ENCODE data around the gene TAS2R38.

The TAS2R38 gene

DNA sequence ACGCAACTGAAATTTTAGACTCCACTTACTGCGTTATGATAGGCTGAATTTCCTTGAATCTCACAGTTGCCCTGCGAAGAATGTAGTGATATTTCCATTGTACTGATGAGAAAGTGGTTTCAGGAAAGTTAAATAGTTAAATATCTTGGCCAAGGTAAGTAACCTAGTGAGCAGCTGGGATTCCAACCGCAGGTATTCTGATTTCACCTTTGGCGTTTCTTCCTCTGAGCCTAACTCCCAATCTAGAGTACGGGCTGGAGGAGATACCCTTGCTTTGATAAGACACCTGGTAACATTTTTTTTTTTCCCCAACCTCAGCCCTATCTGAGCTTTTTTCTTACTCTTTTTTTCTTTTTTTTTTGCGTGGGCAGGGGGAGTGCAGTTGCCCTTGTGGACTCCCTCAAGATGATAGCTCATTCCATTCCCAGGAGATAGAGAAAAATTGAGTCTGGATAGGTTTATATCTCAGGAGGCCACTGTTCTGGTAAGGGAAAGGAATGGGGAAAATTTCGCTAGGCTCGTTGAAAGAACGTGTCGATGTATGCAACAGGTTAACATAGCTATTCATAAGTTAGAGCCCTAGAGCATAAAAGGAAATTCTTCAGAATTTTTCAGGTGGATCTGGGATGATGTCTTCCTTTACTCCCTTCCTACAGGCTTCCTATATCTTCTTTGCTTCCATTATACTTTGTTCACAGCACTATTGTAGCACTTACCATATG lies 3.1 kb upstream of the TAS2R38 start:
- DNase-seq = no peak

DNA sequence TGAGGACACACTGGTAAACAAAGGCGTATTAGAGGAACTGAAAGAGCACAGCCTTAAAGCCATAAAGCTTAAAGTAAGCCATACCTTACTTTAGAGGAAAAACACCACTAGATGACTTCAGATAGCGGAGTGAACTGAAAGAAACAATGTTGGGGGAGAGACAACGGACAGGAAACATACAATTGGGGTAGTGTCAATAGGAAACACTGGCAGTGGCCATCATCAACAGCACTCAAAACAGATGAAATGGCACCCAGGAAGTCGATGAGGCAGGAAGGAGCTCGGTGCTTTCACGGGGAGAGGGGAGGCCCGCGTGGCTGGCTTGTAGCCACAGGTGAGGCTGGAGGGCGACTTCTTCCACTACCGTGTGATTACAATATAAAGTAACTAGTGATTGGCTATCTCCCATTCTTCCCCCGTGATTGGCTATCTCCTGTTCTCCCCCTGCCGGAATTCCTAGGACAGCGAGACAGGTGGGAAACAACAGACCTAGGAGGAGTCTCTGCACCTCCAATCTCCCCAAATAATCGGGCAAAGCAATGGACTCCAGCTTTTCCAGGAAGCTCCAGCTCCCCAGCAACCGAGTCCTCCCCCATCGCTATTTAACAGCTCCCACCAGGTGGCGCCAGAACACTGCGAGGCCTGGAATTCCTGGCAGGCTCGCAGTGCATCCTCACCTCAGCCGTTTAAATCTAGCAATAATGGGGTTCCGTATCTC lies 2.4 kb upstream of the TAS2R38 start:
- DNase-seq = peak in 53 of 56 donors; percentile 1 to 79 (median 34)

DNA sequence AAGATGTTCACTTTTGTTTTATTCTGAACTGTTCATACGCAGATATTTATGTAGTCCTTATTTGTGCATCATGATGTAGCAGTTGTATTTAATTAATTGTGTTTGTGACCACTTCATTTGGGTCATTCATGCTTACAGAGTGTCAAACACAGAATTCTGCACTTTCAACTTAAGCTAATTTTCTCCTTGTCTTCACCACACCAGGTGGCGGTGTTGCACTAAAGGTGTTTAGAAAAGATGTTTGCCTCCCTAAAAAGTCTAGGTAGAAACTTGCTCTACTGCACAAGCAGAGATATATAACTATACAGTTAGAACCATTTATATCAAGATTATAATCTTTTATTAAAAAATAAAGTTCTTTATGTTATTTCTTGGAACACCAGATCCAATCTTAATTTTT lies 1.3 kb upstream of the TAS2R38 start:
- DNase-seq = no peak

DNA sequence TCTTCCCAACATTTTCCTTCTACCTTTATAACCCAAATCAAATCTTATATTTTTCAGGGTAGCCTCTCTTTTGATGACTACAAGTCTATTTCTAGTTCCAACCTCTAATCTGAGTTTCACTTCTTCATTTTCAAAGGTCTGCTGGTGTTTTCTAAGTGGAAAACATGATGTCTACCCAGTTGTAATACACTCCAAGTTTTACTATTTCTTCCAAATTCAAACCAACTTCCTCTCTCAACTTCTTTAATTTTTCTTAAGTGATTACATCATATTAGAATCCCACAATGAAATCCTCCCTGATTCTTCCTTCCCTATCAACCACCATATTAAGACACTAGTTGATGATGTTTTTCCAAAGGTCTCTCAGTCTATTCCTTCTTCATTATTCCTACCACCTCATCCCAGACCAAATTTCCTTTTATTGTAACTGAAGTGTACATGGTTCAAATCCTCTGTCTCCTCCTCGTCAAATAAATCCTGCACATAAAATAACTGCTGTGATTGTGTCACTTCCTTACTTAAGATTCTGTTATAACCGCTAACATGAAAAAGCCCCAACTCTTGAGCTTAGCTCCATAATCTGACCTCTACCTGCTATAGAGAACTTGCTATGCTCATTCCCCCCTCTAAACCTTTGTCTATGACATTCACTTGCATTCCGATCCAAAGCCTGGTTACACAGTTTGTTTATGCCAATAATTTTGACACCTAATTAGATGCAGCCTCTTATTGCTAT lies 12.7 kb downstream of the TAS2R38 start:
- no peak for DNase-seq

DNA sequence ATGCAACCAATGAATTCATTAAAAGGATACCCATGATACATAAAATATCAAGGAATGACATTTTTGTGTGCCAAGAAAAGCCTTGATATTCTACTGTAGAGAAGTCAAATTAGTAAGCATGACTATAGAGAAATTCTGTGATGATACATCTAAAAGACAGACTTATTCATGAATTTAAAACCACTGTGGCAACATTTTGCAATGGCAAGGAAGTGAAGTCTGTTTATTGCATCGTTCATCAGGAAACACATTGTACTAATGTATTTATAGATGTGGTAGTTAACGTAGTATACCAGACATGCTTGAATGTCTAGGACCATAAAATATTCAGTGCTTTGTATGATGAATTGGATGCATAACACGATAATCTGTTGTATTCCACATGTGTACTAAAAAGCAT lies 17.5 kb downstream of the TAS2R38 start:
- no peak for DNase-seq

DNA sequence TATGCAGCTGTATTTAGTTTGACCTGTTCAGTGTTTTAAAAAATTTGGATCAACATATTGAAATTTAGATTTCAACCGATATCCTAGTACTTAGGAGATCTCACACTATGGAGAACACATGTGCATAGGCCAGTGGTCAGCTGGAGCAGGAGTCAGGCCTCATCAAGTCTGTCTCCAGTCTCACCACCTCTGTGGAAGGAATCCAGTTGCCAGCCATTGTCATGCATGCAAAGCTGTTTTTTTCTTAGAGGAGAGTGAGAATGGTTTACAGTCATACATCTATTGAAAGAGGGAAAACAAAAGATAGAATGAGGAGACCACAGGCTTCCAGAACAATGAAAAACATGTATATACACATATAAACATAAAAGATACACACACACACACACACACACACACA lies 19.2 kb downstream of the TAS2R38 start:
- no peak for DNase-seq

DNA sequence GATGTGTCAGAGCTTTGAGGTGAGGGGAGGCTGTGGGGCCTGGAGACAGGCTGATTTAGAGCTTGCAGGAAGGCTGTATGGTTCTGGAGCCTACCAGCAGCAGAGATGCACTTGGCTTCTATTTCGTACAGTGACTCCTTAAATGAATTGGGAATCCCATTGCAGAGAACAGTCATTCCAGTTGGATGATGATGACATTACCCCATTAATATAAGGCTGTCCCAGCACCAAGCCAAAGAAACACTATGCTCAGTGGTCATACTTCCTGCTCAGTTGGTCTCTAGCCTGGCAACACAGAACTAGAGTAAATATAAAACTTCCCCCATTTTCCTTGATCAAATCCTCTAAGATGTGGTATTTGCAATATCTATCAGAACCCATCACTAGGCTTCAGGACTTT lies 21.1 kb downstream of the TAS2R38 start:
- no peak for DNase-seq

DNA sequence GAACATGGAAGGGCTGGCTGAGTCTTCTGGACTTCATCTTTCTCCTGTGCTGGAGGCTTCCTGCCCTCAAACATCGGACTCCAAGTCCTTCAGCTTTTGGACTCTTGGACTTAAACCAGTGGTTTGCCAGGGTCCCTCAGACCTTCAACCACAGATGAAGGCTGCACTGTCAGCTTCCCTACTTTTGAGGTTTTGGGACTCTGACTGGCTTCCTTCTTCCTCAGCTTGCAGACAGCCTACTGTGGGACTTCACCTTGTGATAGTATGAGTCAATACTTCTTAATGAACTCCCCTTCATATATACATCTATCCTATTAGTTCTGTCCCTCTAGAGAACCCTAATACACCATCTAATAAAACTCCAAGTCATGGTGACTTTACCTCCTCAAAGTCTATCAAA lies 22.8 kb downstream of the TAS2R38 start:
- DNase-seq = no peak

DNA sequence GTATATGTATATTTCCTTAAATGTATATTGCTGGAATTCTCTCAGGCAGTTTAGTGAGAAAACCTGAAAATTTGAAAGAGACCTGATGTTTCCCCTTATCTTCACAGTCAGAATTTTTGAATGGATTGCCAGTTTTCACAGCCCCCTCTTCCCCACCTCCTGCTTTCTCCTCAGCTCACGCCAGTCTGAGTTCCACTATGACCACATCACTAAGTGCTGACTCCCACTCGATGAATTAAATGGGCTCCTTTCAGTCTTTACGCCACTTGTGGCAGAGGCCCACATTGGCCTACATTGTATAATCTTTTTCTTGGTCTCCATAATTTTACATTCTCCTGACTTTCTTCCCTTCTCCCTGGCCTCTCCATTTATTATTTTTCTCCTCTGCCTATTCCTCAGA lies 23.7 kb downstream of the TAS2R38 start:
- no peak for DNase-seq

DNA sequence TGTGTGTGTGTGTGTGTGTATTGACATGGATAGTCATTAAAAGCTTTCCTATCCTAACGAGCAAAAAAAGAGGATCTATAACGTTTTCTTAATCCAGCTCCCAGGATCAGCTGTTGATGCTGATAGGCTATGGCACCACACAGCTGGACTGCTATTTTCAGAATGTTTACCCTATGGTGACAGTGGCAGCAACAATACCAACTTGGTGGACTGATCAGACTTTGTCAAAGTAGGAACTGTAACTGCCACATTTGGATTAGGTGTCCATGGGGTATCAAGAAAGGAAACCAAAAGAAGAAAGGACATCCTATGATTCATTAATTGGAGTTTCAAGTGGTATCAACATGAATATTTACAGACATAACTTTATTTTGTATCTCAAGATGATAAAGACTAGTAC lies 24.1 kb downstream of the TAS2R38 start:
- no peak for DNase-seq

DNA sequence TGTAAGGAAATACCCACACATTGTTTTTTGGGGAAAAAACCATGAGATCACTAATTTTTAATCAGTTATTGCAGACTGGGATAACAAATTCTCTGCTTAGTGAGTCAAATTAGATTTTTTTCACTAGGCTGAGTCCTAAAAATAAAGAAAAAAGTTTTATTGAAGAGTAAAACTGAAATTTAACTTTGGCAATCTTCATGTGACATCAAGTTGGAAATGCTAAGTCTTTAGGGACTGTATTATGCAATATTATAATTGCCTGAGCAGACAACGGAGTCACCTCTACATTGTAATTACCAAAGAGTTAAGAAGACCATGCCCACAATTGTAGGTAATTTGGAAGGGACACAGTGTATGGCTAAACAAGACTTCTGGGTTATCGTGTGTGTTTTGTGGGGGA lies 24.6 kb downstream of the TAS2R38 start:
- no peak for DNase-seq

DNA sequence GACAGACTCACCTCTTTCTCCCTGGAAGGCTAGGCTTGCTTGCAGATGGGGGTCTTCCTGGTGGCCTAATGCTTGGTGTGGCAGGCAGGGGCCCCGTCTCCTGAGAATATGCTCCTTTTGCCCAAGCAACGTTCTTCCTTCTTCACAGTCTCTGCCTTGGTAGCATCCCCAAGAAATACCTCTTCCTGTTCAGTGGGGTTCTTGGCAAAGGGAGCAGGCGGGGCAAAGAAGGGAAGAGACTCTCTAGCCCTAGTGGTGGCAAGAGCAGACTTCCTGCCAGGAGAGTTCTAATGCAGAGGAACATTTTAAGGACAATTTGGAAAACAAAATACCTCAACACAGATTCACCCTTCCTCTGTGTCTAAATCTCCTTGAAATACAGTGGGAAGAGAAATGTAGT lies 26.8 kb downstream of the TAS2R38 start, which contains the start of gene CLEC5A:
Gene CLEC5A, minus strand, starts transcription at position 179 of the 400 bp plus-strand sequence. CDS start 682 bp downstream, outside the sequence.
- DNase-seq = no peak

DNA sequence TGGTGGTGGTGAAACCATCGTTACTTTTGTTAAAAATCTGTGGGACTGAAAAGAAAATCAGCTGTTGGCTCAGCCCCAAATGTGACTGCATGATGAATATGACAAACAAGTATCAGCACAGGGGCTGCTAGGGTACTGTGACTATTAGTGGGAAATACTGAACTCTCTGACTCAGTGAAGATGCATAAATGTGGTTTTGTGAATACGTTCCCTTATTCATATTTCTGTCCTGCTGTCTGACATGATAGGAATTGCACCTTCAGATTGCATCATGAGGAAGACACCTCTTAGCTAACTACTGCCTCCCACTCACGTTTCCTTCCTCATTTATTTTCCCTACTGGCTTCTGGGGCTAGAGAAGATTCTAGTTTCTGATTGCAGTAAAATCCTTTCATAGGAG lies 28.2 kb downstream of the TAS2R38 start:
- DNase-seq = no peak

DNA sequence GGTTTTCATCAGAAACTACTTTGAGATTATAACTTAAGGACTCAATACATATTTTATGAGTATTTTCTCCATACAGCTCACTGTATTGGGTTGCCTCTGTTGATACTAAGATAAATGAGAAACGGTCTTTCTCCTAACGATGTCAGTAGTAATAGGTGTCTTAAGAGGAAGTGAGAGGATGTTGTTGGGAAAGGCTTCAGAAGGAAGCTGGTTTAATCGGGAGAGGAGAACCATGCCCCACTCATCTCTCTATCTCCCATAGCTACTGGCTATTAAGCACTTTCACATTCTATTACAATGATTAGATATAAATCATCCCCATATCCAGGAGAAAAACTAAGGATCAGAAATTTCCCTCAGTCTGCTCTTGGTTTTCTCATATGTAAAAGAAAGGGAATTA lies 28.8 kb downstream of the TAS2R38 start:
- no peak for DNase-seq

DNA sequence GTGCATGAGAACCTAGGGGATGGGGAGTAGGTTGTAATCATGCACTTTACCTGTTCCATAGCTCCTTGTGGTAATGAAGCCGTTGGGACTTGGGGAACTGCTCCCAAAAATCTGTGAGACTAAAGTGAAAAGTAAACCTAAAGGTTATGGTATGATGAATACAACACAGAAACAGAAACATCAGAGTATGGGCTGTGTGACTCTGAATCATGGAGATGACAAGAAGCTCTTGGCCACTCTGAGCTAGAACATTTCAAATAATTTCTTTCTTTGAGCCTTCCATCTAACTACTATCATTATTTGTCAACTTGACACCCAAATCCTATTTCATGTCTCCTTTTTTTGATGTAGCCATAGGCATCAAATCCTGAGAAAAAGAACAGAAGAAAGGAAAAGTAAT lies 29.7 kb downstream of the TAS2R38 start:
- DNase-seq = no peak

DNA sequence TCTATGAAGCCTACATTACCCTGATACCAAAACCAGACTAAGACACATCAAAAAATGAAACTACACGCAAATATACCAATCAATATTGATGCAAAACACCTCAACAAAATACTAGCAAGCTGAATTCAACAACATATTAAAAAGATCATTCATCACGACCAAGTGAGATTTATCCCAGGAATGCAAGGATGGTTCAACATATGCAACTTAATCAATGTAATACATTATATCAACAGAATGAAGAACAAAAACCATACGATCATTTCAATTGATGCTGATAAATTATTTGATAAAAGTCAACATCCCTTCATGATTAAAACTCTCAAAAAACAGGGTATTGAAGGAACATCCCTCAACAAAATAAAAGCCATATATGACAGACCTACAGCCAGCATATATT lies 32.5 kb downstream of the TAS2R38 start:
- no peak for DNase-seq

DNA sequence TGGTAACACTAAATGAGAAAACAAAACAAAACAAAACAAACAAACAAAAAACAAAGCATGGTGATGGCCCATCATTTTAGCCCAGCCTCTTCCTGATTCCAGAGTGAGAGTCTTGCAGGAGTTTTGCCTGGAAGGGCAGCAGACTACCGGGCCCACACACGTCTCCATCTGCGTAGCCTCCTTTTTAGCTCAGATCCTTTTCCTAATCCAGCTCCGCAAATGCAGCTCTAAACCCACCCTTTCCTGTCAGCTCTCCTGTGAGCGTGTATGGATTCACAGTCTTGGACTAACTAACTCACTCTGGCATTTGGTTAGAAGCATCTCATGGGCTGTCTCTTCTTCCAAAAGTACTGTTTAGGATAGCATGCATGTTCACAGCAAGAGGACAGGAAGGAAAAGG lies 43.4 kb downstream of the TAS2R38 start:
- no peak for DNase-seq

DNA sequence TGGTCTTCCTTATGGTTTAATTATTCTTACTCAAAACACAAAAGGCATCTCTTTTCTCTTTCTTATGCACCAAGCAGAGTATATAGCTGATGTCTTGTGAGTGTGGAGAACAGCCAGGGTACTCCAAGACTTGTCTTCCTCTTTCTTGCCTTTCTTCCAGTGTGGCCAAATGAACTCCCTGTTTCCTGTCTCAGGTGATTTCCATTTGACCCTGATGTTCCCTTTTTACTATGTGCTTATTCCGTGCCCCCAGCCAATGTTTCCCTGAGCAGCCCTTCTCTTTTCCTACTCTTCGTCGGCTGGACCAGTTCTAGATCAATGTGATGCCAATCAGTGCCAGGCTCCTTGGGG lies 44.8 kb downstream of the TAS2R38 start:
- no peak for DNase-seq

DNA sequence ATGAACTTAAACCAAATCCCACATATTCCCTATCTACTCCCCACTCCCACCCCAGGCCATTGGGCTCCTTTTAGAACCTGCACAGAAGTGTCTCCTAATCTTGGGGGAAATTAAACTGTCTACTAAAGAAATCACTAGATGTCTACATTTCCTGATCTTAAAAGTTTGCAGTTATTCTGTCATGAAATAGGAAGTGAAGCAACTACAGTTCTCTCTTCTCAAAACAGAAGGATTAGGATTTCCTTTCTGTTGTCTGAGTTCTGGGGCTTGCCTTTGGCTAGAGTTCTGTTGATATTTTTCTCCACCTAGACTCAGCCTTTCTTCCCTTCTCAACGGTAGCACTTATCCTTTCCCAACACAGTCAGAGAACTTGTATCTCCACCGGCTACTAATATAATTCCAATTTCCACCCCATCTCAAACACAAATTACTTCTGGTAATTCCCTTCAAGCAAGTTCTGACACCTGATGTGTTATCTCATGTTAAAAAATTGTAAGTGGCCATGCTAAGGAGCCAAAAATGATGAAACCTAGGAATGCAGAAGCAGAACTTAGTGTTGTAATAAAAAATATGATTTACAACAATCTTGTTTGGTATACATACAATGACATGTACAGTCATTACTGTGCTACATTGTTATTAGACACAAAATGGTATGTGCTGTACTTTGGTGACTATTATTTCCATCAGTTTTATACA lies 45.3 kb downstream of the TAS2R38 start:
- no peak for DNase-seq
